AG04449 (cell line): ENCODE results near the gene TNIP1.

Experiments used
- CTCF ChIA-PET: fragments of 350-600 bp; formaldehyde crosslinking; extraction: SDS; loops from one replicate; lab custom pipeline; 2021; ENCODE audit warnings: antibody characterized with exemption; lab: Yijun Ruan, JAX
- POLR2A ChIA-PET: fragments of 400-600, 350-600 bp; formaldehyde crosslinking; extraction: SDS; loops from one replicate; lab custom pipeline; 2020; ENCODE audit warnings: antibody characterized with exemption, inconsistent platforms; lab: Yijun Ruan, JAX
- DNase-seq: peaks from one replicate; pipeline ENCODE4 v3.0.0-alpha.2; 2010; ENCODE audit warnings: low read depth, low spot score
- H3K4me3 ChIP-seq: 2 replicates; pipeline ENCODE4 v1.5.1; 2011; ENCODE audit warnings: low read depth, mild to moderate bottlenecking, control low read depth, low read length
- TF ChIP-seq, protein P1 (sequence below): IDR thresholded peaks from one replicate; pipeline ENCODE4 v1.5.1; 2011; ENCODE audit warnings: mild to moderate bottlenecking, moderate library complexity, low read length, control low read depth, inconsistent platforms; ENCODE audit not compliant: insufficient read depth; ENCODE audit errors: missing control alignments

The TNIP1 gene

DNA sequence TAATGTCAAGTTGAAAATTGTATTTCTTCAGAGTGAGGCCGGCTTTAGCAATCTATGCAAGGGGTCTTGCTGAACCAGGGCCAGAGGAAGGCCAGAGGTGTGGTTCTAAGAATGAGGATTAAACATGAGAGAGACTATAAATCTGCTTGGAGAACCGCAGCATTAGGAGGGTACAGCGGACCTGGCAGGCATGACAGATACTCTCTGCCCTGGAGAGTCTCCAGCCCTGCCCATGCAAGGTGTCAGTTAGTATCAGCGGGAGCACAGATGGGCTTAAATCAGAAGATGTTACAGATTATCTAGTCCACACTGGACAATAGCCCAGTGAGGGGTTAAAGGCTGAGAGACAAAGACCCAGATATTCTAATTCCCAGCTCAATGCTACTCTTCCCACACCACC, 71.9 kb downstream of the TNIP1 start:
- POLR2A ChIA-PET: no interaction called here
- no peak for DNase-seq
- H3K4me3 ChIP-seq: no peak overlapping the region
- TF ChIP-seq, protein P1, sequence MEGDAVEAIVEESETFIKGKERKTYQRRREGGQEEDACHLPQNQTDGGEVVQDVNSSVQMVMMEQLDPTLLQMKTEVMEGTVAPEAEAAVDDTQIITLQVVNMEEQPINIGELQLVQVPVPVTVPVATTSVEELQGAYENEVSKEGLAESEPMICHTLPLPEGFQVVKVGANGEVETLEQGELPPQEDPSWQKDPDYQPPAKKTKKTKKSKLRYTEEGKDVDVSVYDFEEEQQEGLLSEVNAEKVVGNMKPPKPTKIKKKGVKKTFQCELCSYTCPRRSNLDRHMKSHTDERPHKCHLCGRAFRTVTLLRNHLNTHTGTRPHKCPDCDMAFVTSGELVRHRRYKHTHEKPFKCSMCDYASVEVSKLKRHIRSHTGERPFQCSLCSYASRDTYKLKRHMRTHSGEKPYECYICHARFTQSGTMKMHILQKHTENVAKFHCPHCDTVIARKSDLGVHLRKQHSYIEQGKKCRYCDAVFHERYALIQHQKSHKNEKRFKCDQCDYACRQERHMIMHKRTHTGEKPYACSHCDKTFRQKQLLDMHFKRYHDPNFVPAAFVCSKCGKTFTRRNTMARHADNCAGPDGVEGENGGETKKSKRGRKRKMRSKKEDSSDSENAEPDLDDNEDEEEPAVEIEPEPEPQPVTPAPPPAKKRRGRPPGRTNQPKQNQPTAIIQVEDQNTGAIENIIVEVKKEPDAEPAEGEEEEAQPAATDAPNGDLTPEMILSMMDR: no peak
- CTCF ChIA-PET: no interaction called here

DNA sequence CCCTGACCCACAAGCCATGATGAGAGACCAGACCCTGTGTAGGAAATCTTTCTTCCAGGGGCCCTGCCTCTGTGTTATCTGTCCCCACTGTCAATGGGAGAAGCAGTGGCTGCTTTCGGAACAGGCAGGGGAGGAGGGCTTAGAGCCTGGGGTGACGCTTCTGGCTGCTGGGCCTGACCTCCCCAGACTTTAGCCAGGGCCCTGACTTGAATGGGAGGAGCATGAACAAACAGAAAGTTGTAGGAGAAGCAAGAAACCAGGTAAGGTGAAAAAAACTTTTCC, 72.7 kb downstream of the TNIP1 start:
- ChIA-PET CTCF (no interaction called here), POLR2A (no interaction called here)
- H3K4me3 ChIP-seq: no peak overlapping the region
- TF ChIP-seq, protein P1: no peak
- DNase-seq: no peak

DNA sequence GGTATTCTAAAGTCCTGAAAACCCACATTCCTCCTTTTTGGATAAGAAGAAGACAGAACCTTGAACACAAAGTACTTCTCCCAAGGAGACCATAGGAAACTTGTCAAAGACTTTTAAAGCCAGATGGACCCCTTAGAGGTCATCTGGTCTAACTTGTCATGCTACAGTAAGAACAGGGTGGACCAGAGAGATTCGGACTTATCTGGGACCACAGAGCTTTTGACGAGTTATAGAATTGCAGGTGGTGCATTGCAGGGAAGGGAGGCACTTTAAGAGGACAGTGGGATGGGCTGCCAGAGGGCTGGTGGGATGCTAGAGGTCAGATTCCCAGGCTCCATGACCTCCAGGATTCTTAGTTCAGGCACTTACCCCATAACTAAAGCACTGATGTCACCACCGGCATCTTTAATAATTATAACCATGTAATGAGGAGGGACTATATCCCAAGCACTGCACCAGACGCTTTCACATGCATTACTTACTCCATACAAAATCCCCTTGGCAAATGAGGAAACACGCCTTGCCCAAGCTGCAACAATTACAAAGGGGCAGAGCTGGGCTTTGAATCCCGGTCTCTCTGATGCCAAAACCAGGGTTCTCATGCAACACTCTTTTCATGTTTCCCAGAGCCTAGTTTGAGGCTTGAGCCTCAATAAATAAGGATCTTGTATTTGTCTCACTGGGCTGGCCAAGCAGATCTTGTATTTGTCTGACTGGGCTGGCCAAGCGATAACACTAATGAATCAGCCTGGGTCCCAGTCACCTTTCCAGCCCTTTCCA, 73.2 kb downstream of the TNIP1 start:
- no peak overlapping the region for H3K4me3 ChIP-seq
- DNase-seq: no peak
- POLR2A ChIA-PET: no interaction called here
- CTCF ChIA-PET: interaction anchor here (1.2 kb wide), 1 partner anchor 107 kb away, joined by 5 read pairs; no protein-coding TSS in a partner anchor
- TF ChIP-seq, protein P1: no peak

DNA sequence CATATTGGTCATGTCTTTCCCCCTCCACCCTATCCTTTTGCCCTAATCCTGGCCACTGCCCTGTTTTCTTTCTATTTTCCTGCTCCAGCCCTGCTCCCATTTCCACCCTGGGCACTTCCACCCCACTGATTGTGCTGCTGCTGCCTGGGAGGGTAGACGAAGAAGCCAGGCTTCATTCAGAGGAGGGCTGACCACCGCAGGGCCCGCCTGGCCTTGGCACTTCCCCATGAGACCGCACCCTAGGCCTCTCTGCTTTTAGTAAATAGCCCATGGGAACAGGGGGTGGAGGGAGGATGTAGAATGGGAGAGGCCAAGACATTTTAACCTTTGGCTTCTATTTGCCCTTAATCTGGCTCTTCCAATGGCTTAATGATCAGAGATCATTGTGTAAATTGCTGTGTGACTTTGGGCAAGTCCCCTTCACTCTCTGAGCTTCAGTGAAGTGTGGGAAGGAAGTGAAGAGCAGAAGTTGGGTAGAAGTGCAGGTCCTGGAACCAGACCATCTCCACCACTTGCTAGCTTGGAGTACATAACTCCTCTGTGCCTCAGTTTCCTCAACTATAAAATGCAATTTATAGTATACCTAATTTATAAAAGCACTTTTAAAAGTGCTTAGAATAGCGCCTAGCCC, 74.0 kb downstream of the TNIP1 start:
- no peak overlapping the region for H3K4me3 ChIP-seq
- POLR2A ChIA-PET: no interaction called here
- no peak for DNase-seq
- CTCF ChIA-PET: interaction anchor here (1.2 to 1.6 kb wide), 2 partner anchors 108 to 119 kb away, joined by 5 read pairs; no protein-coding TSS in a partner anchor
- TF ChIP-seq, protein P1: no peak

DNA sequence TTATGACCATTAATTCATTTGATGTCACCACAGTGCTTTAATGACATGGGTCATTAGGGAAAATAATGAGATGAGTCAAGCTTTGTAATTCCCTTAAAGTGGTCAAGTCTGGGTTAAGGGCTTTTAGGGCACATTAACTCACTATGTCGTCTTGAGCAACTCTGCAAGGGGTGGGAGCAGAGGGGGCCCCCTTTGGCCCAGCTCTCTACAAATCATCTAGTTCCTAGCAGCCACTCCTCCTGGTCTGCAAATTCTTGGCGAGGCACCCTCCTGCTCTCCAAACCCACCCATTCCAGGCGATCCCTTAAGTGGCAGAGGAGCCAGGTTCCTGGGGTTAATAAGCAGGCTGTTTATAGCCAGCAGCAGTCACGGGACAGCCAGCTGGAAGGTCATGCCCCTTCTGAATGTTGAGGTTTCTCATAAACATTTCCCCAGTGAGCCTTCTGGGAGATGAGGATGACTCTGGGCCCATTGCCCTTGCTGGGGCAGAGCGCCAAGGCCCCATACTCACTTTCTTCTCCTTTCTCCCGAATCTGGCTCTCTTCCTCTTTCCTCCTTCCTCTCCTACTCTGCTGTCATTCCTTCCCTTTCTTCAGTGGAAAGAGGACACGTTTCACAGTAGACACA, 74.8 kb downstream of the TNIP1 start:
- POLR2A ChIA-PET: no interaction called here
- CTCF ChIA-PET: interaction anchor here (0.7 to 7.7 kb wide), 4 partner anchors 9 to 160 kb away, joined by 3 to 107 read pairs (median 54); no protein-coding TSS in a partner anchor
- TF ChIP-seq, protein P1: no peak
- no peak overlapping the region for H3K4me3 ChIP-seq
- DNase-seq: no peak
